Keratinocyte (primary cell): ENCODE data around the gene NTN5. TPM values are rescaled to one million over a fixed set of nuclear protein-coding genes. Genes with fewer than 3 reads are reported as not detected.

Experiments
- DNase-seq: peaks from one replicate; pipeline ENCODE4 v3.0.0-alpha.2; 2011; ENCODE audit warnings: low read depth, missing footprints, low spot score
- FAIRE-seq: peaks from 2 replicates; lab custom pipeline; 2011; peaks lifted over from hg19 to GRCh38; lab: Jason Lieb, UNC
- H2AFZ ChIP-seq: 2 replicates; pipeline ENCODE4 v1.6.0; 2012; ENCODE audit warnings: low read length, control low read depth, inconsistent platforms; ENCODE audit not compliant: control insufficient read depth
- H3K27ac ChIP-seq: 2 replicates; pipeline ENCODE4 v1.5.1; 2011; ENCODE audit warnings: low read length; ENCODE audit not compliant: control insufficient read depth, insufficient read depth
- H3K27me3 ChIP-seq: 3 replicates; pipeline ENCODE4 v1.6.0; 2011; ENCODE audit warnings: low read length; ENCODE audit not compliant: control insufficient read depth, insufficient read depth; ENCODE audit errors: extremely low read depth
- H3K36me3 ChIP-seq, 2 experiments: 2 replicates in 1 of 2; 3 replicates in 1 of 2; pipeline ENCODE4 v1.5.1; 2011; ENCODE audit warnings: low read length in 2 of 2, mild to moderate bottlenecking in 1 of 2; ENCODE audit not compliant: control insufficient read depth in 2 of 2, insufficient read depth in 2 of 2; ENCODE audit errors: extremely low read depth in 1 of 2
- H3K4me1 ChIP-seq: 3 replicates; pipeline ENCODE4 v1.5.1; 2011; ENCODE audit warnings: low read length; ENCODE audit not compliant: control insufficient read depth, insufficient read depth; ENCODE audit errors: extremely low read depth
- H3K4me2 ChIP-seq: 3 replicates; pipeline ENCODE4 v1.6.0; 2011; ENCODE audit warnings: low read depth, low read length; ENCODE audit not compliant: control insufficient read depth, insufficient read depth; ENCODE audit errors: extremely low read depth
- H3K4me3 ChIP-seq, 3 experiments: fragments of 200-600 bp in 1 of 3; sonication (generic) in 1 of 3; 2 replicates in 2 of 3; 3 replicates in 1 of 3; pipeline ENCODE4 v1.5.1; 2011 to 2016; ENCODE audit warnings: low read length in 3 of 3, mild to moderate bottlenecking in 3 of 3, control low read depth in 2 of 3, inconsistent platforms in 1 of 3, low read depth in 1 of 3, mixed read lengths in 1 of 3, mixed run types in 1 of 3, moderate library complexity in 1 of 3; ENCODE audit not compliant: control insufficient read depth in 2 of 3, insufficient read depth in 2 of 3; ENCODE audit errors: extremely low read depth in 1 of 3
- H3K79me2 ChIP-seq: 2 replicates; pipeline ENCODE4 v1.6.0; 2012; ENCODE audit warnings: low read length; ENCODE audit not compliant: control insufficient read depth, insufficient read depth
- H3K9ac ChIP-seq: 3 replicates; pipeline ENCODE4 v1.6.0; 2011; ENCODE audit warnings: low read length; ENCODE audit not compliant: control insufficient read depth, insufficient read depth; ENCODE audit errors: extremely low read depth
- H3K9me1 ChIP-seq: 3 replicates; pipeline ENCODE4 v1.6.0; 2011; ENCODE audit warnings: low read length; ENCODE audit not compliant: control insufficient read depth, insufficient read depth; ENCODE audit errors: extremely low read depth
- H3K9me3 ChIP-seq: 2 replicates; pipeline ENCODE4 v1.5.1; 2012; ENCODE audit warnings: low read depth, low read length; ENCODE audit not compliant: control insufficient read depth
- H4K20me1 ChIP-seq: 3 replicates; pipeline ENCODE4 v1.6.0; 2011; ENCODE audit warnings: low read length; ENCODE audit not compliant: control insufficient read depth, insufficient read depth; ENCODE audit errors: extremely low read depth
- EZH2 ChIP-seq: IDR thresholded peaks from one replicate; pipeline ENCODE4 v1.6.1; 2012; ENCODE audit warnings: inconsistent platforms, mild to moderate bottlenecking, low read length, moderate library complexity
- dilution Hi-C: fragments of 300-500 bp; cut with MboI; formaldehyde crosslinking; loops from one replicate; pipeline ENCODE4 v1.7.0; 2020; ENCODE audit warnings: low sequenced_read_pairs; ENCODE audit not compliant: extremely low pct_ligation_motif_present
- polyA plus RNA-seq, 5 experiments: library from polyadenylated mRNA; depleted of rRNA in 3 of 5; stranded (reverse) in 3 of 5; stranded (forward) in 1 of 5; unstranded in 1 of 5; fragments of >200 nt; gene quantifications; 1 replicate in 1 of 5; 2 replicates in 3 of 5; 3 replicates in 1 of 5; pipeline versions ENCODE4 v1.2.1 to v1.2.3, GENCODE V29; 2011 to 2012; ENCODE audit warnings: missing spikeins in 2 of 5, low read depth in 1 of 5, low replicate concordance in 1 of 5
- TF ChIP-seq, protein P1 (sequence below), 3 experiments: IDR thresholded peaks in 1 of 3; conservative IDR thresholded peaks in 1 of 3; optimal IDR thresholded peaks in 1 of 3; 2 replicates in 2 of 3; 3 replicates in 1 of 3; pipeline versions ENCODE3 to v1.5.1; 2011; ENCODE audit warnings: low read length in 3 of 3, mild to moderate bottlenecking in 3 of 3, moderate library complexity in 2 of 3, control low read depth in 1 of 3, inconsistent platforms in 1 of 3; ENCODE audit not compliant: insufficient read depth in 2 of 3; ENCODE audit errors: extremely low read depth in 1 of 3

Gene NTN5
- polyA plus RNA-seq, 1 donor (not counting 4 experiments of a cell fraction or from before 2014, with no cell fraction given) = 0.07 TPM

DNA sequence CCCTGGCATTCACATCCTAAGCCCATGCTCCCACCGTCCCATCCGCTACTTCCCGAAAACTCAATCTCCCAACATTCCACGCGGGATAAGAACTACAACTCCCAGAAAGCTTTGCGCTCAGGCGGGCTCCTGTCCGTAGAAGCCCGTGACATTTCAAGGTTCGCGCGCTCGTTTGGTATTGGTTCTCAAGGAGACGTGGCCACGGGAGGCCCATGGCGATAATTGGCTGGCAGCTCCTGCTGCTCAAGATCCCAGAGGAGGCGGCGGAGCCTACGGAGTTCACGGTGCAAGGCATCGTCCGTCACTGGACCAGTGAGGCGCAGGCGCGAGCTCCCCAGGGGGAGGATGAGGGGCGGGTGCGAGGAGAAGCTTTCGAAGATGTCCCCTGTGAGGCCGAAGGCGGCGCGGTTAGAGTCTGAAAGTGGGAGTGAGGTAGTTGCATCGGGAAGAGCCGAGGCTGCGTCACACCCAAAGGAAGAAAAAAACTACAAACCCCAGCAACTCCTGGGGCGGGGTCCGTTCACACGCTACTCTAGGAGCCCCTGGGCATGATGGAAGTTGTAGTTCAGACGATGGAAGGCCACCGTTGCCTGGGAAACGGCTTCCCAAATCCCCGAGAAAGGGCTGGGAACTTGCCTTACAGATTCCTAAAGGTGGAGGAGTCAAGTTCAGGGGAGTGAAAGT is 47.9 kb upstream of the NTN5 start:
- Histone ChIP-seq H3K9me1 (no peaks in the 10 kb centered on the region), H3K4me1 (peaks cover 20% of the 10 kb centered on the region), H3K27me3 (no peaks in the 10 kb centered on the region), H3K79me2 (no peaks in the 10 kb centered on the region), H4K20me1 (no peaks in the 10 kb centered on the region), H3K9ac (peak overlapping the region; percentile 74), H3K4me2 (peak overlapping the region; percentile 90), H3K9me3 (no peaks in the 10 kb centered on the region), H3K4me3 (peak overlapping the region; percentile 47 to 84 (median 81)), H2AFZ (peak overlapping the region; percentile 96), H3K36me3 (no peaks in the 10 kb centered on the region), H3K27ac (peak overlapping the region; percentile 63)
- dilution Hi-C loops = no loop called here
- DNase-seq (no peak), FAIRE-seq (peak; percentile 95)
- TF ChIP-seq EZH2 = no peak
- TF ChIP-seq, protein P1, sequence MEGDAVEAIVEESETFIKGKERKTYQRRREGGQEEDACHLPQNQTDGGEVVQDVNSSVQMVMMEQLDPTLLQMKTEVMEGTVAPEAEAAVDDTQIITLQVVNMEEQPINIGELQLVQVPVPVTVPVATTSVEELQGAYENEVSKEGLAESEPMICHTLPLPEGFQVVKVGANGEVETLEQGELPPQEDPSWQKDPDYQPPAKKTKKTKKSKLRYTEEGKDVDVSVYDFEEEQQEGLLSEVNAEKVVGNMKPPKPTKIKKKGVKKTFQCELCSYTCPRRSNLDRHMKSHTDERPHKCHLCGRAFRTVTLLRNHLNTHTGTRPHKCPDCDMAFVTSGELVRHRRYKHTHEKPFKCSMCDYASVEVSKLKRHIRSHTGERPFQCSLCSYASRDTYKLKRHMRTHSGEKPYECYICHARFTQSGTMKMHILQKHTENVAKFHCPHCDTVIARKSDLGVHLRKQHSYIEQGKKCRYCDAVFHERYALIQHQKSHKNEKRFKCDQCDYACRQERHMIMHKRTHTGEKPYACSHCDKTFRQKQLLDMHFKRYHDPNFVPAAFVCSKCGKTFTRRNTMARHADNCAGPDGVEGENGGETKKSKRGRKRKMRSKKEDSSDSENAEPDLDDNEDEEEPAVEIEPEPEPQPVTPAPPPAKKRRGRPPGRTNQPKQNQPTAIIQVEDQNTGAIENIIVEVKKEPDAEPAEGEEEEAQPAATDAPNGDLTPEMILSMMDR (optimal IDR thresholded peaks at IDR 0.05 in 1 of 3, IDR thresholded peaks at IDR 0.05 in 1 of 3, conservative IDR thresholded peaks at IDR 0.05 in 1 of 3; ENCODE audit: extremely low read depth in 1 of 3, insufficient read depth in 2 of 3, low read length in 3 of 3) = no peak

DNA sequence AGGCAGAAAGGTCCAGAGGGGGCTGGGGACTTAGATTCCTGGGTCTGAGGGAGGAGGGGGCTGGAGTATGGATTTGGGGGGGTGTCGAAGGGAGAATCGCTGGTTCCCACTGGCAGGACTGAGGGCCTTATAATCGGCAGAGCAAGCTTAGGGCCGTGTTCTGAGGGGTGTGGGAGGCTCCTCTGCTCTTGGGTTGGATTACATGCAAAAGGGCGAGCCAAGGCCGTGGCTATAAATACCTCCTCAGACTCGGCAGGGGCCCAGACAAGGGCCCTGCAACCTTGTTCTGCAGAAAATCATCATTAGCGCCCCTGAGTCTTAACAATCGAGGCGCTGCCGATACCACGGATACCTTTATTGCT is 47.4 kb upstream of the NTN5 start:
- no peak for TF ChIP-seq EZH2
- TF ChIP-seq, protein P1 (optimal IDR thresholded peaks at IDR 0.05 in 1 of 3, IDR thresholded peaks at IDR 0.05 in 1 of 3, conservative IDR thresholded peaks at IDR 0.05 in 1 of 3; ENCODE audit: extremely low read depth in 1 of 3, insufficient read depth in 2 of 3, low read length in 3 of 3) = no peak
- DNase-seq = no peak
- Histone ChIP-seq H3K27me3 (no peaks in the 10 kb centered on the region), H3K27ac (no peak overlapping the region), H2AFZ (peak overlapping the region; percentile 38), H3K79me2 (no peaks in the 10 kb centered on the region), H3K36me3 (no peaks in the 10 kb centered on the region), H3K4me2 (peak overlapping the region; percentile 90), H3K9me1 (no peaks in the 10 kb centered on the region), H3K9ac (no peak overlapping the region), H3K4me1 (peaks cover 22% of the 10 kb centered on the region), H4K20me1 (no peaks in the 10 kb centered on the region), H3K9me3 (no peaks in the 10 kb centered on the region), H3K4me3 (peak overlapping the region in 1 of 3 experiments; percentile 81)
- no peak for FAIRE-seq
- dilution Hi-C loops = no loop called here
